DOHH2 (cell line): ENCODE results near the gene WDR87.

Experiments
- CTCF ChIP-seq: fragments of 200-600 bp; sonication (generic); IDR thresholded peaks from one replicate; pipeline ENCODE4 v1.5.1; 2014; ENCODE audit warnings: antibody characterized with exemption, mild to moderate bottlenecking, low read depth, low read length; ENCODE audit not compliant: poor library complexity, severe bottlenecking
- EZH2phosphoT487 ChIP-seq: fragments of 200-600 bp; sonication (generic); IDR thresholded peaks from 2 replicates; pipeline ENCODE4 v1.6.1; 2017; ENCODE audit warnings: borderline replicate concordance, mild to moderate bottlenecking, antibody characterized with exemption, low read length, moderate library complexity, mixed read lengths

DNA sequence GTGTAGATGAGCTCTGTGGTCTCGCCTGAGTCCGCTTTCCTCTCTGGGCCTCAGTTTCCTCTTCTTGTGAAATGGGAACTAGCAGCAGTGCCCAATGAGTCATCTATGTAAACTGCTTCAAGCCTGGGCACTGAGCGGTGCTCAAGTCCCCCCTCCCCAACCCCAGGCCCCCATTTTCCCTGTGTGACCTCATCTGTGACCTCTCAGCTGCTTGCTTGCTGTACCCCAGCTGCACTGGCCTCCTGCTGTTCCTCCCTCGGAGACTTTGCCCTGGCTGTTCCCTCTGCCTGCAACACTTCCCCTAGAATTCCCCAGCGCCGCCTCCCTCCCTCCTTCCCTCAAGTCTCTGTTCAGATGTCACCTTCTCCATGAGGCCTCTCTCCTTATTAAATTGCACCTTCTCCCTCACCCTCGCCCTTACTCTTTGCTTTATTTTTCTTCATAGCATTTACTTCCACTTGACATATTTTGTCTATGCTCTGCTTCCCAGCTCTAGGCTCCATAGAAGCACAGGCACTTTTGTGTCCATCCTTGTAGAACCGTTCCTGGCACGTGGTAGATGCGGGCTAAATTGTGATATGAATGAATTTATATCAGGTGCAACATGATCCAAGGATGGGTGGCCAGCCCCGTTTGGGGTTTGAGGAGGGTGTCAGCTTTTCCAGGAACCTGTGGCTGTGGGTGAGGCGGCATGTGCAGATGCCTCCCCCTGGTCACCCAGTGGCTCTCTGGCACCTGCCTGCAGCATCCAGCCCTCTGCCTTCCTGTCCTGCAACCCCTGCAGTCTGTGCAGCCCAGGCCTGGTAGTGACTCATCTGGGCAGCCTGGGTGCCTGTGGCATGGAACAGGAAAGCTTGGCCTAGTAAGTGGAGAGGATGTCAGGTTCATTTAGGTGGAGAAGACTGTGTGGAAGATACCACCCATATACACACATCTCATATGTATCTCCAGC is 26.9 kb upstream of the WDR87 start:
- TF ChIP-seq CTCF (no peak), EZH2phosphoT487 (no peak)
